ENCODE measurements around the gene STEAP1.
A peak's percentile ranks its signal among the peaks of the same experiment; 100 is the strongest.
"Not testable (repeated sequence)": the region's sequence is repeated elsewhere in the genome, so short reads cannot be mapped to it uniquely, and the experiment has no call there.

The STEAP1 gene

DNA sequence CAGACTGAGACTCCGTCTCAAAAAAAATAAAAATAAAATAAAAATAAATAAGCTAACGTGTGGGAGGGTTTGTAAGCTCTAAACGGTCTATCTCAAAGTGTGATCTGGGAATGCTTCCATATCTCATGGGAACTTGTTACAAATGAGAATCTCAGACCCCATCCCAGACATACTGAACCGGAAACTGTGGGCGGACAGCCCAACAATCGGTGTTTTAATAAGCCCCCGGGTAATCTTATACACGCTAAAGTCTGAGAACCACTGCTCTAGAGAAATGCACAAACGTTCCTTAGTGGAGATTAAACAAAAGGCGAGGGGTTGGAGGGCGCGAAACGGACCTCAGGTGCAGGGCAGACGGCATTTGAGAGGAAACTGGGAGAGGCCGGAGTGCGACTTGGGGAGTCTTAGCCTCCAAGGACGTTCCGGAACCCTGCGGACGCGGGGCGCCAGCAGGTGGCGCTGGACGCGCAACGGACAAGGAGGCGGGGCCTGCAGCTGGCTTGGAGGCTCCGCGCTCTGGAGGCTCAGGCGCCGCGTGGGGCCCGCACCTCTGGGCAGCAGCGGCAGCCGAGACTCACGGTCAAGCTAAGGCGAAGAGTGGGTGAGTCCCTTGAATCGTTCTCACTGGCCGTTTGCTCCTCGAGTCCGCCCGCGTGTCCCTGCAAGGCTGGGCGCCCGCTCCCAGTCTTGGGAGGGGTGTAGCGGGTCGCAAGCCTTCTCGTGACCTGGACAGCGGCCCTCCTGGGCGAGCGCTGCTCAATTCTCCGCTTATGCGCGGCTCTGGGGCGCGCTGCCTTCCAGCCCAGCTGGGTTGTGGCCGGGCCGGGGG lies at the start of gene STEAP1:
Gene STEAP1, plus strand, starts transcription at position 527 of the 829 bp plus-strand sequence. CDS start 5,320 bp downstream, outside the sequence.
- H3K4me1 ChIP-seq (ENCODE audit: insufficient read depth, low read length, poor library complexity, severe bottlenecking); H3K4me2 ChIP-seq (ENCODE audit: low read depth, low read length, poor library complexity, severe bottlenecking); H3K9me3 ChIP-seq (ENCODE audit: insufficient read depth, low read depth, low read length); H3F3A ChIP-seq (ENCODE audit: low read depth); H4K20me1 ChIP-seq (ENCODE audit: insufficient read depth, low read length, poor library complexity, severe bottlenecking); H3K27me3 ChIP-seq (ENCODE audit: insufficient read depth, low read length, poor library complexity, severe bottlenecking); H2AFZ ChIP-seq (ENCODE audit: low read length); H3K9ac ChIP-seq (ENCODE audit: low read depth, low read length, poor library complexity, severe bottlenecking); H3K36me3 ChIP-seq (ENCODE audit: insufficient read depth, low read length); H3K79me2 ChIP-seq (ENCODE audit: insufficient read depth, low read length); H3K9me2 ChIP-seq (replicated peaks; ENCODE audit: low read depth, low read length); H3K4me3 ChIP-seq (ENCODE audit: low read length, poor library complexity, severe bottlenecking): not testable (repeated sequence)

DNA sequence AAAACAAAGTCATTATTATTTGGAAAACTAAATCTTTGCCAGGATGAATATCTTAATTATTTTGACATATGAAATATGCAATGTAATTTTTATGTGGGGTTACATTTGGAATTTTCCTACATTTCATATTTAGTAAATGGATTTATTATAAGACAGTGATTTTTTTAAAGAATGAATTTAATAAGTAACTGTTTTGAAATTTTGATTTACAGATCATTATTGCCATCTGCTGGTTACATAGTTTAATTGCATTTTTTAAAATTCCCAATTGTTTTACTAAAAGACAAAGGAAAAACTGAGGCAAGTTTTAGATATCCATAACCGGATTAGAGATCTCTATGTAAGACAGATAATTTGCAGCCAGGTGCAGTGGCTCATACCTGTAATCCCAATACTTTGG lies 39.3 kb upstream of the STEAP1 start:
- not testable (repeated sequence) for H3K9me3 ChIP-seq (ENCODE audit: insufficient read depth, low read depth, low read length); H3F3A ChIP-seq (ENCODE audit: low read depth); H3K9me2 ChIP-seq (replicated peaks; ENCODE audit: low read depth, low read length); H3K9ac ChIP-seq (ENCODE audit: low read depth, low read length, poor library complexity, severe bottlenecking); H3K4me2 ChIP-seq (ENCODE audit: low read depth, low read length, poor library complexity, severe bottlenecking); H3K36me3 ChIP-seq (ENCODE audit: insufficient read depth, low read length); H3K27me3 ChIP-seq (ENCODE audit: insufficient read depth, low read length, poor library complexity, severe bottlenecking); H3K79me2 ChIP-seq (ENCODE audit: insufficient read depth, low read length); H3K4me3 ChIP-seq (ENCODE audit: low read length, poor library complexity, severe bottlenecking); H3K4me1 ChIP-seq (ENCODE audit: insufficient read depth, low read length, poor library complexity, severe bottlenecking); H4K20me1 ChIP-seq (ENCODE audit: insufficient read depth, low read length, poor library complexity, severe bottlenecking); H2AFZ ChIP-seq (ENCODE audit: low read length)
- TF ChIP-seq, protein P1, sequence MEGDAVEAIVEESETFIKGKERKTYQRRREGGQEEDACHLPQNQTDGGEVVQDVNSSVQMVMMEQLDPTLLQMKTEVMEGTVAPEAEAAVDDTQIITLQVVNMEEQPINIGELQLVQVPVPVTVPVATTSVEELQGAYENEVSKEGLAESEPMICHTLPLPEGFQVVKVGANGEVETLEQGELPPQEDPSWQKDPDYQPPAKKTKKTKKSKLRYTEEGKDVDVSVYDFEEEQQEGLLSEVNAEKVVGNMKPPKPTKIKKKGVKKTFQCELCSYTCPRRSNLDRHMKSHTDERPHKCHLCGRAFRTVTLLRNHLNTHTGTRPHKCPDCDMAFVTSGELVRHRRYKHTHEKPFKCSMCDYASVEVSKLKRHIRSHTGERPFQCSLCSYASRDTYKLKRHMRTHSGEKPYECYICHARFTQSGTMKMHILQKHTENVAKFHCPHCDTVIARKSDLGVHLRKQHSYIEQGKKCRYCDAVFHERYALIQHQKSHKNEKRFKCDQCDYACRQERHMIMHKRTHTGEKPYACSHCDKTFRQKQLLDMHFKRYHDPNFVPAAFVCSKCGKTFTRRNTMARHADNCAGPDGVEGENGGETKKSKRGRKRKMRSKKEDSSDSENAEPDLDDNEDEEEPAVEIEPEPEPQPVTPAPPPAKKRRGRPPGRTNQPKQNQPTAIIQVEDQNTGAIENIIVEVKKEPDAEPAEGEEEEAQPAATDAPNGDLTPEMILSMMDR (conservative IDR thresholded peaks at IDR 0.05; ENCODE audit: low read length) = peak; percentile 35; the same call in 1 of the 2 replicates

DNA sequence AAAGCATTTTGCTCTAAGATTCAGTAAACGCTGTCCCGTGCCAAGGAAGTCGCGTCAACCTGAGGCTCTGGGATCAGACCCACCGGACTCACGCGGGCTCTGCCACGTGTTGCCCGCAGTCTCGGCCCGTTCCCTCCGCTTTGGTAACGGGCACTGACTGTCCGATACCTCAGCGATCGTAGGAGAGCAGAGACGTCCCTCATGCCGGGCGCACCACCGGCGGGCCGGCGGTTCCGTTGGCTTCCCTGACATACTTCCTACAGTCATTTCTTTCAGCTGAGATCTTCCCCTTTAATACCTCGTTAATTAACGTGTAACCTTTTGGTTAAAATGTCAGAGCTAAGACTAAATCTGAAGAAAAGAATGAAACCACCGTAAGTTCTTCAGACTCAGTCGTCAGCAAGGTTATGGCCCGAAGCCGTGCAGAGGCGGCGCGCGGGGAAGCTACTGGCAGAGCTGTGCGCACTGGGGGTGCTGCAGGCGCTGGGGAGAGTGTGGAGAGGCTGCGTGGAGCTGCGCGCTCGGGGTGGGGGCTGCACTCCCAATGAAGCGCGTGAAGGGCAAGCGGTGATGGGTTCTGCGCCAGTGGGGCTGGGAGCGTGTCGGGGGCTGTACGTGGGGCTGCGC lies 35.6 kb upstream of the STEAP1 start:
- not testable (repeated sequence) for H3K4me3 ChIP-seq (ENCODE audit: low read length, poor library complexity, severe bottlenecking)

DNA sequence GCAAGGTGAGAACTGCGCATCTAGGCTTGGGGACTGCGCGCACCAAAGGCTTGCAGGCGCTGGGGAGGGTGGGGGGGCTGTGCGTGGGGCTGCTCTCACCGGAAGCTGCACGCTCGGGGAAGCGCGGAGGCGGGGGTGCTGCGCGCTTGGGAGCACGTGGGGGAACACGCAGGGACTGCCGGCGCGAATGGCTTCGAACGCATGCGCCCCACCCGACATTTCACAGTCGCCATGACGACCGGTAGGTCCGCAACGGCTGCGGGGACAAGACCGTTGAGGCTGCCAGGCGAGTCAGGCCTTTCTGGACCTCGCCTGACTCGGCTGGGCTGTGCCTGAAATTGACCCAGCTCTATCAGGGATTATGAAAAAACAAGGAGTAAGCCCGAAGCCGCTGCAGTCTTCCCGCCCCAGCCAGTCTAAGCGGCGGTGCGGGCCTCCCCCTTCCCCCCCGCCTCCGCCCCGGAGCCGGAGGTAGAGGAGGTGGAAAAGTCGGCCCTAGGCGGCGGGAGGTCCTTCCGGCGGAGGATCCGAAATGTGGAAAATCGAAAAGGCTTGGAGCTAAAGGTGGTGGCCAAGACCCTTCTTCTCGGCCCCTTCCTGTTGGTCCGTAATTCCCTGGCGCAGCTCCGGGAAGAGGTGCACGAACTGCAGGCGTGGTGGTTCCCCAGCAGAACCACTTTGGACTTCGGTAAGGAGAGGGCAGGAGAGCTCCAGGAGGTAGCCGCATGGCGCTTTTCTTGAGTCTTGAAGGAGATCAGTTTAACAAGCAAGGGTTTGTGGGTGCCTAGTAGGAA lies 34.9 kb upstream of the STEAP1 start:
- Histone ChIP-seq H3K9me2 (replicated peaks; ENCODE audit: low read depth, low read length) (no peaks in the 10 kb centered on the region), H3K36me3 (ENCODE audit: insufficient read depth, low read length) (no peaks in the 10 kb centered on the region), H3F3A (ENCODE audit: low read depth) (no peaks in the 10 kb centered on the region), H3K9me3 (ENCODE audit: insufficient read depth, low read depth, low read length) (no peaks in the 10 kb centered on the region), H3K4me1 (ENCODE audit: insufficient read depth, low read length, poor library complexity, severe bottlenecking) (no peaks in the 10 kb centered on the region), H2AFZ (ENCODE audit: low read length) (no peak overlapping the region), H3K27me3 (ENCODE audit: insufficient read depth, low read length, poor library complexity, severe bottlenecking) (no peaks in the 10 kb centered on the region), H3K4me3 (ENCODE audit: low read length, poor library complexity, severe bottlenecking) (no peak overlapping the region), H3K4me2 (ENCODE audit: low read depth, low read length, poor library complexity, severe bottlenecking) (no peak overlapping the region), H3K79me2 (ENCODE audit: insufficient read depth, low read length) (no peaks in the 10 kb centered on the region), H4K20me1 (ENCODE audit: insufficient read depth, low read length, poor library complexity, severe bottlenecking) (no peaks in the 10 kb centered on the region), H3K9ac (ENCODE audit: low read depth, low read length, poor library complexity, severe bottlenecking) (no peak overlapping the region)
- TF ChIP-seq EZH2phosphoT487 (IDR thresholded peaks at IDR 0.05; ENCODE audit: borderline replicate concordance) = no peak
- TF ChIP-seq, protein P1 (conservative IDR thresholded peaks at IDR 0.05; ENCODE audit: low read length) = no peak

More for the DNA sequence above, 35.6 kb upstream of the STEAP1 start:
- not testable (repeated sequence) for H3F3A ChIP-seq (ENCODE audit: low read depth); H3K36me3 ChIP-seq (ENCODE audit: insufficient read depth, low read length); H3K9me3 ChIP-seq (ENCODE audit: insufficient read depth, low read depth, low read length); H3K9me2 ChIP-seq (replicated peaks; ENCODE audit: low read depth, low read length); H3K4me2 ChIP-seq (ENCODE audit: low read depth, low read length, poor library complexity, severe bottlenecking); H3K9ac ChIP-seq (ENCODE audit: low read depth, low read length, poor library complexity, severe bottlenecking); H3K4me1 ChIP-seq (ENCODE audit: insufficient read depth, low read length, poor library complexity, severe bottlenecking); H3K79me2 ChIP-seq (ENCODE audit: insufficient read depth, low read length); H2AFZ ChIP-seq (ENCODE audit: low read length); H4K20me1 ChIP-seq (ENCODE audit: insufficient read depth, low read length, poor library complexity, severe bottlenecking); H3K27me3 ChIP-seq (ENCODE audit: insufficient read depth, low read length, poor library complexity, severe bottlenecking)

DNA sequence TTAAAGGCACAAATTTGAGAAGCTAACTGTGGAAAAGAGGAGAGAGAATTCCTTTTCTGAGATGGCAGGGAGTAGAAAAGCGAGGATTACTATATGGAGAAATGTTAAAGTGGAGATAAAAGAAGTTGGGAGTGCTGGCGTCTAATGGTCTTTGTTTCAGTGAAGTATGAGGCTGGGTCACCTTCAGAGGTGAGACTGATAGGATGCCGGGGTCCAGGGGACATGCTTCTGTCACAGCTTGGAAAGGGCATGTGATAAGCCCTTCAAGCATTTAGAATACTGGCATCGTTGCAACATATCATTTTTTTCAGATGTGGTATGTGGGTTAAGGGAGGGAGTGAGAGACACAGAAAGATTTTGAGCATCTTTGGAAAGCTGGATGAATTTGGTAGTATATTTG lies 34.1 kb upstream of the STEAP1 start:
- H4K20me1 ChIP-seq (ENCODE audit: insufficient read depth, low read length, poor library complexity, severe bottlenecking); H3K9ac ChIP-seq (ENCODE audit: low read depth, low read length, poor library complexity, severe bottlenecking); H3K9me3 ChIP-seq (ENCODE audit: insufficient read depth, low read depth, low read length); H3K4me1 ChIP-seq (ENCODE audit: insufficient read depth, low read length, poor library complexity, severe bottlenecking); H3K4me2 ChIP-seq (ENCODE audit: low read depth, low read length, poor library complexity, severe bottlenecking); H3K79me2 ChIP-seq (ENCODE audit: insufficient read depth, low read length); H3F3A ChIP-seq (ENCODE audit: low read depth); H3K36me3 ChIP-seq (ENCODE audit: insufficient read depth, low read length); H3K4me3 ChIP-seq (ENCODE audit: low read length, poor library complexity, severe bottlenecking); H3K27me3 ChIP-seq (ENCODE audit: insufficient read depth, low read length, poor library complexity, severe bottlenecking); H3K9me2 ChIP-seq (replicated peaks; ENCODE audit: low read depth, low read length); H2AFZ ChIP-seq (ENCODE audit: low read length): not testable (repeated sequence)
